H9 (cell line): ENCODE measurements around the gene STT3B. TPM values are rescaled to one million over a fixed set of nuclear protein-coding genes. Genes with fewer than 3 reads are reported as not detected.

ENCODE experiments used
- DNase-seq: peaks from one replicate; pipeline ENCODE4 v3.0.0-alpha.2; 2017
- H2AFZ ChIP-seq: one replicate; pipeline ENCODE4 v1.6.1; 2013; ENCODE audit warnings: mild to moderate bottlenecking, low read length, control low read depth, moderate library complexity
- H2AK5ac ChIP-seq: 2 replicates; pipeline ENCODE4 v1.6.1; 2013; ENCODE audit warnings: low read length, control low read depth, mixed read lengths; ENCODE audit not compliant: insufficient read length
- H2BK120ac ChIP-seq: one replicate; pipeline ENCODE4 v1.6.1; 2013; ENCODE audit warnings: low read depth, mild to moderate bottlenecking, low read length, control low read depth, inconsistent platforms; ENCODE audit not compliant: poor library complexity, severe bottlenecking
- H2BK12ac ChIP-seq: 2 replicates; pipeline ENCODE4 v1.6.1; 2013; ENCODE audit warnings: low read length, control low read depth, mixed read lengths, low read depth; ENCODE audit not compliant: insufficient read length
- H2BK15ac ChIP-seq: 2 replicates; pipeline ENCODE4 v1.6.1; 2013; ENCODE audit warnings: low read depth, low read length, control low read depth
- H2BK20ac ChIP-seq: one replicate; pipeline ENCODE4 v1.6.1; 2013; ENCODE audit warnings: low read depth, mild to moderate bottlenecking, low read length, control low read depth, inconsistent platforms; ENCODE audit not compliant: poor library complexity, severe bottlenecking
- H2BK5ac ChIP-seq: 2 replicates; pipeline ENCODE4 v1.6.1; 2013; ENCODE audit warnings: low read length, control low read depth, mixed read lengths; ENCODE audit not compliant: insufficient read length
- H3K14ac ChIP-seq: 2 replicates; pipeline ENCODE4 v1.6.1; 2013; ENCODE audit warnings: low read length, control low read depth; ENCODE audit not compliant: insufficient read depth
- H3K18ac ChIP-seq: 2 replicates; pipeline ENCODE4 v1.6.1; 2013; ENCODE audit warnings: low read depth, mild to moderate bottlenecking, mixed read lengths, low read length, control low read depth; ENCODE audit not compliant: insufficient read length
- H3K23ac ChIP-seq: 2 replicates; pipeline ENCODE4 v1.6.1; 2013; ENCODE audit warnings: low read length, control low read depth, mixed read lengths, low read depth; ENCODE audit not compliant: insufficient read length
- H3K23me2 ChIP-seq: 2 replicates; pipeline ENCODE4 v1.6.1; 2013; ENCODE audit warnings: low read depth, mild to moderate bottlenecking, mixed read lengths, low read length, control low read depth; ENCODE audit not compliant: insufficient read length, poor library complexity, severe bottlenecking
- H3K27ac ChIP-seq: 2 replicates; pipeline ENCODE4 v1.5.1; 2013; ENCODE audit warnings: low read length, control low read depth, mixed read lengths, low read depth; ENCODE audit not compliant: insufficient read length
- H3K27me3 ChIP-seq: 2 replicates; pipeline ENCODE4 v1.6.1; 2013; ENCODE audit warnings: low read length, control low read depth, inconsistent platforms; ENCODE audit not compliant: insufficient read depth
- H3K4ac ChIP-seq: 2 replicates; pipeline ENCODE4 v1.6.1; 2013; ENCODE audit warnings: low read depth, mild to moderate bottlenecking, control low read depth, inconsistent platforms, low read length, moderate library complexity
- H3K4me1 ChIP-seq: 2 replicates; pipeline ENCODE4 v1.6.1; 2013; ENCODE audit warnings: low read length, control low read depth, inconsistent platforms; ENCODE audit not compliant: insufficient read depth
- H3K4me2 ChIP-seq: 2 replicates; pipeline ENCODE4 v1.6.1; 2013; ENCODE audit warnings: low read length, control low read depth, mixed read lengths; ENCODE audit not compliant: insufficient read length, insufficient read depth
- H3K56ac ChIP-seq: 2 replicates; pipeline ENCODE4 v1.6.1; 2013; ENCODE audit warnings: low read depth, mild to moderate bottlenecking, mixed read lengths, low read length, control low read depth; ENCODE audit not compliant: insufficient read length
- H3K79me1 ChIP-seq: 2 replicates; pipeline ENCODE4 v1.6.1; 2013; ENCODE audit warnings: low read depth, mild to moderate bottlenecking, moderate library complexity, low read length, control low read depth, inconsistent platforms; ENCODE audit not compliant: insufficient read depth, poor library complexity, severe bottlenecking
- H3K79me2 ChIP-seq: 2 replicates; pipeline ENCODE4 v1.6.1; 2013; ENCODE audit warnings: low read length, control low read depth, inconsistent platforms; ENCODE audit not compliant: insufficient read depth
- H3K9ac ChIP-seq: 2 replicates; pipeline ENCODE4 v1.6.1; 2013; ENCODE audit warnings: low read length, control low read depth, mixed read lengths; ENCODE audit not compliant: insufficient read length; ENCODE audit errors: extremely low read depth
- H3K9me3 ChIP-seq: one replicate; pipeline ENCODE4 v1.6.1; 2013; ENCODE audit warnings: low read depth, low read length, inconsistent platforms; ENCODE audit not compliant: control insufficient read depth
- H3T11ph ChIP-seq: one replicate; pipeline ENCODE4 v1.6.1; 2013; ENCODE audit warnings: mild to moderate bottlenecking, low read length, control low read depth, inconsistent platforms
- H4K20me1 ChIP-seq: one replicate; pipeline ENCODE4 v1.6.1; 2013; ENCODE audit not compliant: control insufficient read depth, insufficient read length, insufficient read depth
- H4K5ac ChIP-seq: 2 replicates; pipeline ENCODE4 v1.6.1; 2013; ENCODE audit warnings: low read depth, mild to moderate bottlenecking, mixed read lengths, low read length, control low read depth; ENCODE audit not compliant: insufficient read length
- H4K8ac ChIP-seq: replicated peaks from 2 replicates; pipeline ENCODE4 v1.6.1; 2013; ENCODE audit warnings: low read length, control low read depth, mixed read lengths, low read depth; ENCODE audit not compliant: insufficient read length
- H4K91ac ChIP-seq: 2 replicates; pipeline ENCODE4 v1.6.1; 2013; ENCODE audit warnings: low read depth, mild to moderate bottlenecking, moderate library complexity, mixed read lengths, low read length, control low read depth; ENCODE audit not compliant: insufficient read length
- H3K27ac Mint-ChIP-seq, 3 experiments: 2 replicates in 2 of 3; 3 replicates in 1 of 3; pipeline ENCODE4 v1.8.0; 2020 to 2021; ENCODE audit warnings: mixed read lengths in 3 of 3, mild to moderate bottlenecking in 1 of 3, moderate library complexity in 1 of 3
- H3K27me3 Mint-ChIP-seq: 2 replicates; pipeline ENCODE4 v1.8.0; 2021; ENCODE audit warnings: low read depth, mild to moderate bottlenecking, moderate library complexity, mixed read lengths
- H3K36me3 Mint-ChIP-seq, 3 experiments: 2 replicates in 2 of 3; 3 replicates in 1 of 3; pipeline ENCODE4 v1.8.0; 2020 to 2021; ENCODE audit warnings: low read depth in 3 of 3, mixed read lengths in 3 of 3; ENCODE audit not compliant: insufficient read depth in 1 of 3
- H3K4me1 Mint-ChIP-seq, 2 experiments: 2 replicates each; pipeline ENCODE4 v1.8.0; 2020; ENCODE audit warnings: mixed read lengths in 2 of 2
- H3K4me3 Mint-ChIP-seq, 2 experiments: 2 replicates in 1 of 2; 3 replicates in 1 of 2; pipeline ENCODE4 v1.8.0; 2020 to 2021; ENCODE audit warnings: mild to moderate bottlenecking in 2 of 2, mixed read lengths in 2 of 2, moderate library complexity in 1 of 2
- H3K9me3 Mint-ChIP-seq, 2 experiments: 2 replicates in 1 of 2; 3 replicates in 1 of 2; pipeline ENCODE4 v1.8.0; 2020; ENCODE audit warnings: mild to moderate bottlenecking in 2 of 2, mixed read lengths in 2 of 2, moderate library complexity in 1 of 2
- CTCF ChIP-seq: fragments of 200-600 bp; sonication (generic); conservative IDR thresholded peaks from 3 replicates; pipeline ENCODE4 v1.8.0; 2021; ENCODE audit warnings: antibody characterized with exemption, mild to moderate bottlenecking
- WGBS: extraction: QIAGEN DNeasy Blood & Tissue Kit; methylation state at CpG from one replicate; pipeline ENCODE4 v1.1.7; 2013; ENCODE audit warnings: missing lambda C conversion rate, low lambda C conversion rate, mixed read lengths; ENCODE audit not compliant: insufficient read length; ENCODE audit errors: extremely low coverage; 5-methylcytosine and 5-hydroxymethylcytosine counted together
- total RNA-seq: library from RNA; stranded (reverse); gene quantifications from 2 replicates; pipeline ENCODE4 v1.2.1, GENCODE V29; 2021

Gene STT3B
- total RNA-seq, 1 experiment from 2014 or later: 79.9 TPM

GRCh38 chr3:31576521-31576920, 43.8 kb downstream of the STT3B start:
- H3K79me1 ChIP-seq: no peaks in the 10 kb centered on the region
- no peak overlapping the region for H3K4me2 ChIP-seq
- no peak for DNase-seq
- H4K20me1 ChIP-seq: no peaks in the 10 kb centered on the region
- Mint-ChIP-seq H3K27me3 (no peaks in the 10 kb centered on the region), H3K4me1 (peaks cover 13 to 21% of the 10 kb centered on the region in 2 experiments), H3K27ac (no peak overlapping the region), H3K9me3 (peaks cover under 1% of the 10 kb centered on the region in 2 experiments; a peak in 3 of 5 replicates), H3K36me3 (peaks cover 6 to 27% (median 17%) of the 10 kb centered on the region in 3 experiments), H3K4me3 (no peak overlapping the region)
- no peak overlapping the region for H3K4ac ChIP-seq
- no CpG with 5 or more reads among the region's 1 CpG for WGBS
- TF ChIP-seq CTCF: no peak
- no peaks in the 10 kb centered on the region for H3K23me2 ChIP-seq
- no peak overlapping the region for H4K5ac ChIP-seq
- H3K27me3 ChIP-seq: no peaks in the 10 kb centered on the region
- H3K27ac ChIP-seq: no peak overlapping the region
- no peak overlapping the region for H2BK120ac ChIP-seq
- H3K23ac ChIP-seq: no peak overlapping the region
- H3K56ac ChIP-seq: no peak overlapping the region
- H3K9me3 ChIP-seq: no peaks in the 10 kb centered on the region
- H2AK5ac ChIP-seq: no peak overlapping the region
- no peak overlapping the region for H3K18ac ChIP-seq
- no peak overlapping the region for H2BK20ac ChIP-seq
- no peak overlapping the region for H4K8ac ChIP-seq
- H3K79me2 ChIP-seq: peaks cover 8% of the 10 kb centered on the region; the same call in 1 of the 2 replicates
- no peak overlapping the region for H2BK5ac ChIP-seq
- no peak overlapping the region for H2BK15ac ChIP-seq
- H4K91ac ChIP-seq: no peak overlapping the region
- H3K4me1 ChIP-seq: no peaks in the 10 kb centered on the region; the same call in 1 of the 2 replicates
- H3T11ph ChIP-seq: no peak overlapping the region
- no peak overlapping the region for H3K9ac ChIP-seq
- H2AFZ ChIP-seq: no peak overlapping the region
- H3K14ac ChIP-seq: no peak overlapping the region
- no peak overlapping the region for H2BK12ac ChIP-seq
